ENCODE data around the gene WDR26. TPM values are rescaled to one million over a fixed set of nuclear protein-coding genes. Genes with fewer than 3 reads are reported as not detected.

Gene WDR26
- polyA plus RNA-seq, 1 donor from 2014 or later: 4.0 TPM

DNA sequence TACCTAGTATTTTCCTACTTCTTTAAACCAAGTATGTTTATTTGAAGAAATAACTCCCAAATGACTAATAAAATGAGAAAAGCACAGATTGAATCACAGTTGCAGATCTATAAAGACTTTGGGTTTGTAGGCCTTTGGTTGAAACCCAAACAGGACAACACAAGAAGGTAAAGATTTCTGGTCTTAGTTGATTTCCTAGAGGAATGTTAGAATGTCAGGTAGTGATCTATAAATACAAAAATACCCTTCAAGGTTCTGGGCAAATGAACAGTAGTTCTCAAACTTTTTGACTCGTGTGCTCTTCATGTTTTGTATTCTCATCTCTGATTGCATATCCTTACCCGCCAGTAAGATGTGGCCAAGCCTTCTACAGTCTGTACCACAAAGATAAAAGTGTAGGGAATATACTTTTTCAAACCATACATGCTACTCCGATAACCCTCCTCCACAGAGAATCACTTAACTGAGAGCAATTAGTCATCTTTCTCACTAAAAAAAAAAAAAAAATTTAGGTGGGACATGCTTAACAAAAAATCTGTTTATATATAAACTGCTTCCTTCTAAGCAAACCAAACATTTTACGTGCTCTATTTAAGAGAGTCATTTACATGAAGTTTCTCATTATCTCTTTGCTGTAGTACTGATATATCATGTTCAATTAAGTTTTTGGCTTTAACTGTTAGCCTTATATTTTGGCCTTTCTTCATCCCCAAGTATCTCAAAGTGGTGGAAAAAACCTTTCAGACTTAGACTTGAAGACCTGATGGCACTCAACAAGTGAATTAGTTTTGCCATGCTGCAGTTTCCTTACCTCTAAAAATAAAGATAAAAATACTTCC, 42.0 kb downstream of the WDR26 start:
- peak overlapping the region in 1 of 3 donors; percentile 1 for H3K27ac Mint-ChIP-seq
- H3K4me1 Mint-ChIP-seq: no peaks in the 10 kb centered on the region
- no peaks in the 10 kb centered on the region for H3K9me3 Mint-ChIP-seq
- no peaks in the 10 kb centered on the region for H3K36me3 Mint-ChIP-seq
- no peak overlapping the region for H3K4me3 Mint-ChIP-seq
- H3K27me3 Mint-ChIP-seq: no peaks in the 10 kb centered on the region

DNA sequence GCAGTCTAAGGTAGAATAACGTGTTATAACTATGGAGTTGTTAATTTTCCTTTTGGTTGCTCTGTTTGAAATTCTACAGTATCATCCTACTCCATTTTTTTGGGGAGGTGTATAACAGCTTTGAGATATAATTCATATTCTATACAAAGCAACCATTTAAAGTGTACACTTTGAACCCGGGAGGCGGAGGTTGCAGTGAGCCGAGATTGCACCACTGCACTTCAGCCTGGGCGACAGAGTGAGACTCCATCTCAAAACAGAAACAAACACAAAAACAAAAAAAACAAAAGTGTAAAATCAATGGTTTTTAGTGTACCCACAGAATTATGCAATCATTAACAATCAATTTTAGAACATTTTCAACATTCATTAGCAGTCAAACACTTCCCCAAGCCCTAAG, 44.1 kb downstream of the WDR26 start:
- no peaks in the 10 kb centered on the region for H3K36me3 Mint-ChIP-seq
- H3K27ac Mint-ChIP-seq: no peak overlapping the region
- H3K27me3 Mint-ChIP-seq: no peaks in the 10 kb centered on the region

DNA sequence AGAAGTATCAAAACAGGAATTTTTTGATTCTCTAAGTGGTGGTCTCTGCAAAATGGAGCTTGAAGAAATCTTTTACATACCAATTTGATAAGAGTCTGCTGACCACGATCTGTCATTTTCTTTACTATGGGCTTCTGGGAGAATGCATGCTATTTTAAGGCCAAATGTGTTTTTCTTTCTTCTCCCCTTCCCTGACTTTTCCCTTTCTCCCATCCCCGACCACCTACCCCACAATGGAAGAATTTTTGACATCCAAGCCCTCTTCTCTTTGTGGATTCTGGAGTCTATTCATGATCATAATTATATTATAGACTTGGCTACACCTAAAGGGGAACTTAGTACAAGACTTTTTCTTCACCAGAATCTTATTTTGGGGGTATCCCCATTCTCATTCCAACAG, 46.7 kb downstream of the WDR26 start:
- H3K27me3 Mint-ChIP-seq: no peaks in the 10 kb centered on the region
- H3K27ac Mint-ChIP-seq: peak overlapping the region in 1 of 3 donors; percentile 69
- H3K4me3 Mint-ChIP-seq: no peak overlapping the region
- H3K9me3 Mint-ChIP-seq: no peaks in the 10 kb centered on the region
- H3K36me3 Mint-ChIP-seq: no peaks in the 10 kb centered on the region
- peaks cover 0 to 4% (median 0%) of the 10 kb centered on the region in 3 donors for H3K4me1 Mint-ChIP-seq

More for the DNA sequence above, 44.1 kb downstream of the WDR26 start:
- H3K4me3 Mint-ChIP-seq: no peak overlapping the region
- H3K9me3 Mint-ChIP-seq: no peaks in the 10 kb centered on the region
- H3K4me1 Mint-ChIP-seq: no peaks in the 10 kb centered on the region

DNA sequence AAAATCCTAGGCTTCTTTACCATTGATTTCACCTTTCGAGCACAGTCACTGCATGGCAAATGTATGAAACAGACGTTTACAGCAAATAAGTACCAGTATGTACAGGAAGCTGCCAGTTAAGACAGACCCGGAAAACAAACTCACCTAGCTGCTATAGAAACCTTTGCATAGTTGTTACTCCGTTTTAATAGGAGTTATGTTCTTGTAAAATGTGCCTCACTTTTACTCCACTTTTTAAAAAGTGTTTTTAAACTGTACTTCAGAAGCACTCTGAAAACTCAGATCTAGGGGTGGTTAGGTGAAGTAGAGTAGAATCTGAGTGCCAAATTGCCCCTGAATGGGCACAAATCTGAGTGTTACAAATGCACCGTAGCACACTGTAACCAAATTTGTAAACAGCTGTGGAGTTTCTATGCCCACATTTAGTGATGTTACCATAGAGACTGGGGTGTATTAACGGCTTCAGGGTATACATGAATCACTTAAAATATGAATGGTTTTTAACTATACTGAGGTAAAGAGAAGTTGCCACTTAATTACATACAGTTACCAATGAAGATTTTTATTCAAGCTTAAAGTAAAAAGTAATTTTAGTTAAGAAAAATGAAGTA, 47.2 kb downstream of the WDR26 start:
- Mint-ChIP-seq H3K27ac (peak overlapping the region in 1 of 3 donors; percentile 19), H3K27me3 (no peaks in the 10 kb centered on the region), H3K9me3 (no peaks in the 10 kb centered on the region), H3K4me1 (peaks cover 0 to 4% (median 0%) of the 10 kb centered on the region in 3 donors), H3K36me3 (no peaks in the 10 kb centered on the region), H3K4me3 (no peak overlapping the region)

DNA sequence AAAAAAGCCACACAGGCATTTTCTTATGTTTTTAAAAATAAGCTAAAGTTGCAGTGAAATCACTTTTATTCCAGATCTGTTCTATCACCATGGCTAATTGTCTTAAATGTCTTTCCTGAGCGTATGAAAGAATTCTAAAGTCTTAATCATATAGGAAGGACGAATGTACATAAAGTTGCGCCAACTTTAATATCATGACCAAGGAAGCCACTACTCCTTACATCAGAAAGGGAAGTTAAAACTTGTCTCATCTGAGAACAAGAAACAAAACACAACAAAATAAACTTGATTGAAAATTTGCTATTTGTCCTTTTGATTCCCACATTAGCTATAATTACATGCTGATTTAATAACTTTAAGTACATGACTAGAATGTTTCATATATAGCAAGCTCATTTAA, 51.4 kb downstream of the WDR26 start:
- Mint-ChIP-seq H3K4me1 (peaks cover 16 to 22% (median 21%) of the 10 kb centered on the region in 3 donors), H3K9me3 (no peaks in the 10 kb centered on the region), H3K36me3 (no peaks in the 10 kb centered on the region), H3K4me3 (no peak overlapping the region), H3K27ac (no peak overlapping the region), H3K27me3 (no peaks in the 10 kb centered on the region)

DNA sequence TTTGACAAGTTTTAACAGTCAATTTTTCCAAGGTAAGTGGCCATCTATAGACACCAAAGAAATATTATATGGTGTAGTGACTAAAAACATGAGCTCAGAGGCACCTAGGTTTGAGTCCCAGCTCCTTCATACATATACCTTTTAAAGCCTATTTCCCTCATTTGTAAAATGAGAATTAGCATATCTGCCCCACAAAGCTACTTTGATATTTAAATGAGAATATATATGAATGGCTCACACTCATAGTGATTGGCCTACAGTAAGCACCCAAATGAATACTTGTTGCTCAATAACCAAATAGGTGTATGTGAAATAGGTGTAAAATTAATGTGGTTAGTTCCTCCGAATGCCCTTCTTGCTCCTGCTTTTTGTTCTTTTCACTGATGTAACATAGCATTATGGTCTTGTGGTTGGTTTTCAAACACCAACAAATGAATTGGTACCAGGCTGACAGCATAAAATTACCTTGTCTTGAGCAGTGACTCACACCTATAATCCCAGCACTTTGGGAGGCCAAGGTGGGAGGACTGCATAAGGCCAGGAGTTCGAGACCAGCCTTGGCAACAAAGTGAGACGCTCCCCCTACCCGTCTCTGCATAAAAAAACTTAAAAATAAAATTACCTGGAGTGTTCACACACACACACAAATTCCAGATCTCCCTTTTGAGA, 52.6 kb downstream of the WDR26 start:
- H3K4me3 Mint-ChIP-seq: peak overlapping the region in 1 of 4 donors; percentile 17
- no peak overlapping the region for H3K27ac Mint-ChIP-seq
- H3K27me3 Mint-ChIP-seq: no peaks in the 10 kb centered on the region
- no peaks in the 10 kb centered on the region for H3K36me3 Mint-ChIP-seq
- H3K4me1 Mint-ChIP-seq: peaks cover 16 to 24% (median 22%) of the 10 kb centered on the region in 3 donors
- no peaks in the 10 kb centered on the region for H3K9me3 Mint-ChIP-seq

DNA sequence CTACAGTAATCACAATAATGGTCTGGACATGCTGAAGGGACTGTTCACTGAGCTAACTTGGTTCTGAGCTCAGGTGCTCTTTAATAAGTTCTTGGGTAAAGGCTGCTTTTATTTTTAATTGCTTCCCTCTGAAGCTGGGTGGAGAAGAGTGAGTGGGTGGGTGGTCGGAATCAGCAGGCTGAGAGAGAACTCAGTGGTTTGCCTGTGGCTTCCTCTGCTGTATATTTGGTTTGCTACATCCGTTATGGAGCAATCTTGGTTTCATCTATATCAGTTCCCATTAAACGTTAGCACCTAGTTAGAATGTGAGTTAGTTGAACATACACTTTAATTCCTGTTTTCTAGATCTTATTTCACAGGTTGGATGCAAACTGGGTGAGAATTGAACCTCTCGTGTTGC, 54.6 kb downstream of the WDR26 start:
- Mint-ChIP-seq H3K36me3 (peaks cover 3% of the 10 kb centered on the region), H3K27me3 (no peaks in the 10 kb centered on the region), H3K4me1 (peaks cover 16 to 24% (median 22%) of the 10 kb centered on the region in 3 donors), H3K27ac (no peak overlapping the region), H3K9me3 (no peaks in the 10 kb centered on the region), H3K4me3 (peak overlapping the region in 1 of 4 donors; percentile 81)

DNA sequence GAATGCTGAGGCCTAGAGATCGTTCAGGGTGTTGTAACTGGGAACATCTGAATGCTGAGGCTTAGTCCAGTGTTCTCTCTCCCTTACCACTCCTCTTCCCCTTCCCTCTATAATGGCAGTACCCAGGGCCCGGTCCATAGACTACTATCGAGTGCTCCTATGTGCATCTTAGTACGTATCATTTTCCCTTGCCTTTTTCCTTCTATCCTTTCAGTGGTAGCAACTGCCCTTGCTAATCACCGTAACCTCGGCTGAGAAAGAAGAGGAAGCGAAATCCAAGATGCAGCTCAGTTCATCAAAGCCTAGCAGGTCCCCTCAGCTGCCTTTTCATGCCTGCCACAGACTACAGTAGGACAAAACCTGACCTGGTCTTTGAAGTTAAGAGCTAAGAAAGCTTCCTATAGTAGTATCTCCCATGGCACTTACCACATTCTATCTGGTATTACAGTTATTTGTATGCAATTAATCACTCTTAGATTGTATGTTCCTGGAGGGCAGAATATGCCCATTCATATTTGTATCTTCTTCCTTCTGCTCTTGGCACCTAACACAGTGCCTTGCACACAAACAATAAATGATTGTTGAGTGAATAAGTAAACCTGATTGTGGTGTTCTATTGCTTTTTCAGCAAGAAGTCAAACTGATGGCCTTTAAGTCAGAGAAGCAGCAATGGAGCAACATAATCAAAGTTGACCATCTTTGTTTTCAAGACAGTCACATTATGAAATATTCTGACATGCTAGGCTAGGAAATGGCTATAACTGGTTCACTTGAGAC, 55.6 kb downstream of the WDR26 start:
- peak overlapping the region in 1 of 4 donors; percentile 39 for H3K4me3 Mint-ChIP-seq
- H3K27me3 Mint-ChIP-seq: no peaks in the 10 kb centered on the region
- no peak overlapping the region for H3K27ac Mint-ChIP-seq
- H3K4me1 Mint-ChIP-seq: peaks cover 16 to 24% (median 22%) of the 10 kb centered on the region in 3 donors
- H3K36me3 Mint-ChIP-seq: peaks cover 5% of the 10 kb centered on the region
- no peaks in the 10 kb centered on the region for H3K9me3 Mint-ChIP-seq

DNA sequence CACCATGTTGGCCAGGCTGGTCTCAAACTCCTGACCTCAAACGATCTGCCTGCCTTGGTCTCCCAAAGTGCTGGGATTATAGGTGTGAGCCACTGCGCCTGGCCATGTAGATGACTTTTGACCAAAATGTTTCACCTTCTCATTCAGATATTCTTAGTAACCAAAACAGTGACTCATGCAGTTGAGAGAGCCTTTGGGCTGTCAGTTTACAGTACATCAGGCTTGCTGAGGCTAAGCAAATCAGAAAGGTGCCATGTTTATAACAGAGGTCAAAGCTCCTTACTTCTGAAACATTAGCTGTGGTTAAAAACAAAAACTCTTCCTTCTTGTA, 57.0 kb downstream of the WDR26 start:
- no peaks in the 10 kb centered on the region for H3K27me3 Mint-ChIP-seq
- H3K4me3 Mint-ChIP-seq: no peak overlapping the region
- peaks cover 7% of the 10 kb centered on the region for H3K36me3 Mint-ChIP-seq
- no peaks in the 10 kb centered on the region for H3K9me3 Mint-ChIP-seq
- H3K4me1 Mint-ChIP-seq: peaks cover 16 to 24% (median 18%) of the 10 kb centered on the region in 3 donors
- no peak overlapping the region for H3K27ac Mint-ChIP-seq

DNA sequence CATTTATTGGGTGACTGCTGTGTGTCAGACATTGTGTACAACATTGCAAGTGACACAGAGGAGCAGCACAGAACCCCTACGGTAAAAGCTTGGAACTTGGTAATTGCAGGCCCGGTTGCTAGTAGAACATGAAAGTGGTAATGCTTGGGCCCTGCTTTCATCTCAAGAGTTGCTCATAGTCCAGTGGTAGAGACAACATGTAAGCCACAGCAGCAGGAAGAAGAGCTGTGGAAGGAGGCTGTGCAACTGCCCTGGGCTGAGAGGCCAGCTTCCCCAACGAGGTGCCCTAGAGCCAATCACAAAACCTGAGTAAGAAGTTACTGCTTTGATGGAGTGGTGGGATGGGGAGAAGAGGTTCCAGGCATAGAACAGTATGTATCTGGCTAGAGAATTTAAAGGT, 59.5 kb downstream of the WDR26 start:
- Mint-ChIP-seq H3K27me3 (no peaks in the 10 kb centered on the region), H3K9me3 (no peaks in the 10 kb centered on the region), H3K4me3 (no peak overlapping the region), H3K4me1 (peaks cover 13 to 15% (median 13%) of the 10 kb centered on the region in 3 donors), H3K27ac (peak overlapping the region in 1 of 3 donors; percentile 19), H3K36me3 (peaks cover 9% of the 10 kb centered on the region)

DNA sequence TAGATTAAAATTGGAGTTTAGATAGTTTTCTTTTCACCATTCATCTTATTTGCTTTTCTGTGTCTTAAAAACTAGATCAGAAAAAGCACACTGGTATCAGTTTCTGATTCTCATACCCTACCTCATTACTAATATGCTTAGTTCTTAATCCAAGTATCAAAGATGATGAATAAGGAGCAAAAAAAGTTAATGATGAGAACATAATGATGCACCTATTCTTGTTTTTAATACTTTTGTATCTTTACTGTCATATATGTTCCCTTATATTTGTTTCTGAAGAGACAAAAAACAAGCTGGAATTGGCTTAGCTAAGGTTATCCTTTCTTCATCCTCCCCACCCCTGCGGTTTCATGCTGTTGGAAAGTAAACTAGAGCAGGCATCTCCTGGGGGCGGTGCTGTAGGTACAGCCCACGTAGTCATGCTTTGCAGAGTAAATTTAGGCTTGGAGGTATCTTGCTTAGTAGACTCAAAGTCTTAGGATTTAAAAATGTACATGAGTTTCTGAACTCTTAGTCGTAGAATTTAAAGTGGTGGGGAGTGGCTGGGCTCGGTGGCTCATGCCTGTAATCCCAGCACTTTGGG, 61.5 kb downstream of the WDR26 start:
- peaks cover 0 to 3% (median 0%) of the 10 kb centered on the region in 3 donors for H3K4me1 Mint-ChIP-seq
- H3K36me3 Mint-ChIP-seq: peaks cover 9% of the 10 kb centered on the region
- H3K27ac Mint-ChIP-seq: peak overlapping the region in 1 of 3 donors; percentile 63
- no peak overlapping the region for H3K4me3 Mint-ChIP-seq
- H3K9me3 Mint-ChIP-seq: no peaks in the 10 kb centered on the region
- no peaks in the 10 kb centered on the region for H3K27me3 Mint-ChIP-seq

DNA sequence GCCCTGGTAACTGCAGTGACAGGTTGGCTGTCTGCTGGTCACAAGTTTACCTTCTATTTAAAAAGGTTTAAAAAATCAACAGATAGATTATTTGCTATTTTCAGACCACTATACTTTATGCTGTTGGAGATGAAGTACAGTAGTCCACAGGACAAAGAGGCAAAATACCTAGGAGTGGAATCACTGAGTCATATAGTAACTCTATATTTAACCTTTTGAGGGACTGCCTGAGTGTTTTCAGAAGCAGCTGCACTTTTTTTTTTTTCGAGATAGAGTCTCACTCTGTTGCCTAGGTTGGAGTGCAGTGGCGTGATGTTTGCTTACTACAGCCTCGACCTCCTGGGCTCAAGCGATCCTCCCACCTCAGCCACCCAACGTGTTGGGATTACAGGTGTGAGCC, 66.2 kb downstream of the WDR26 start:
- peaks cover 8% of the 10 kb centered on the region for H3K36me3 Mint-ChIP-seq
- no peak overlapping the region for H3K27ac Mint-ChIP-seq
- peaks cover 8 to 19% (median 18%) of the 10 kb centered on the region in 3 donors for H3K4me1 Mint-ChIP-seq
- H3K4me3 Mint-ChIP-seq: no peak overlapping the region
- H3K9me3 Mint-ChIP-seq: no peaks in the 10 kb centered on the region
- no peaks in the 10 kb centered on the region for H3K27me3 Mint-ChIP-seq

DNA sequence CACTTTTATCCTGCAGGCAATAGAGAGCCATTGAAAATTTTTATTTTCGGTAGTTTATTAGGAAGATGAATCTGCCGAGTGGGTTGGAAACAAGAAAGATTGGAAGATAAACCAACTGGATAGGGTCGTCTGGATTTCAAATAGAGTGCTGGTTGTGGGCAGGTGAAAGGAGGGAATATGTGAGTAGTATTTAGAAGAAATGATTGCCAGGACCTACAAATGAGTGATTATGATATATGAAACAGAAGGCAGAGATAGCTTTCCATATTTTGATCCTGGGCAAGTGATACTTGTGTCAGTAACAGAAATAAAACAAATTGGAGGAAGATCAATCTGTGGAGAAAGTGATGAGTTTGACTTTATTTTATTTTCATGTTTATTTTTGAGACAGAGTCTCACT, 75.4 kb downstream of the WDR26 start:
- H3K4me1 Mint-ChIP-seq: peaks cover 15 to 30% (median 23%) of the 10 kb centered on the region in 3 donors
- peaks cover 10% of the 10 kb centered on the region for H3K36me3 Mint-ChIP-seq
- no peak overlapping the region for H3K27ac Mint-ChIP-seq
- no peaks in the 10 kb centered on the region for H3K27me3 Mint-ChIP-seq
- no peaks in the 10 kb centered on the region for H3K9me3 Mint-ChIP-seq
- no peak overlapping the region for H3K4me3 Mint-ChIP-seq

DNA sequence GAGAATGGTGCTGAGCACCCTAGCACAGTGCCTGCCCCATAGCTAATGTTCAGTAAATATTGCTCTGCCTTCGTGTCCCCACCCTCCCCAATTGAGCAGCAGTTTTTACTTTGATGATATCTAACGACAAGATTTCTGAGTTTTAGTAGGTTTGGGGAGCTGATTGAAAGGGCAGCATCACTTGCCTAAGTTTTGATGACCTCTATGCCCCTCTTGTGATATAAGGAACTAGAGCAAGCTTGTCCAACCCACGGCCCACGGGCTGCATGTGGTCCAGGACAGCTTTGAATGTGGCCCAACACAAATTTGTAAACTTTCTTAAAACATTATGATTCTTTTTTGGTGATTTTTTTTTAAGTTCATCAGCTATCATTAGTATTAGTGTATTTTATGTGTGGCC, 76.4 kb downstream of the WDR26 start:
- H3K4me1 Mint-ChIP-seq: peaks cover 15 to 23% (median 15%) of the 10 kb centered on the region in 3 donors
- peak overlapping the region; percentile 47 to 95 (median 92) for H3K4me3 Mint-ChIP-seq
- H3K9me3 Mint-ChIP-seq: no peaks in the 10 kb centered on the region
- H3K27ac Mint-ChIP-seq: peak overlapping the region in 1 of 3 donors; percentile 40
- peaks cover 7% of the 10 kb centered on the region for H3K36me3 Mint-ChIP-seq
- H3K27me3 Mint-ChIP-seq: no peaks in the 10 kb centered on the region
